AG10803 (cell line): Measurements from ENCODE around the gene KRT13.

Experiments
- DNase-seq: peaks from one replicate; pipeline ENCODE4 v3.0.0; 2010; ENCODE audit warnings: low read depth
- H3K4me3 ChIP-seq: 2 replicates; pipeline ENCODE4 v1.5.1; 2011; ENCODE audit warnings: mild to moderate bottlenecking, low read length, control low read depth
- CTCF ChIP-seq: conservative IDR thresholded peaks from 2 replicates; pipeline ENCODE4 v1.5.1; 2011; ENCODE audit warnings: mild to moderate bottlenecking, low read length, control low read depth, inconsistent platforms

KRT13 gene

GRCh38 chr17:41505007-41505808 lies at the start of gene KRT13:
TSS of gene KRT13 (minus strand) at chr17:41505612. CDS start at chr17:41505550, 62 bp downstream.
- no peak for DNase-seq
- TF ChIP-seq CTCF: no peak
- H3K4me3 ChIP-seq: no peak within 1 kb of the TSS

- no peak for DNase-seq
- H3K4me3 ChIP-seq: no peak overlapping the region
- TF ChIP-seq CTCF: no peak
These were observed 48.7 kb upstream of the KRT13 start for GRCh38 chr17:41553987-41554680.

GRCh38 chr17:41553176-41553575 lies 47.8 kb upstream of the KRT13 start:
- H3K4me3 ChIP-seq: no peak overlapping the region
- TF ChIP-seq CTCF: no peak
- peak; percentile 25 for DNase-seq

- no peak for DNase-seq
- H3K4me3 ChIP-seq: no peak overlapping the region
- no peak for TF ChIP-seq CTCF
These were observed 47.0 kb upstream of the KRT13 start for GRCh38 chr17:41552455-41552854.

- DNase-seq: peak; percentile 5
- H3K4me3 ChIP-seq: no peak overlapping the region
- no peak for TF ChIP-seq CTCF
These were observed 46.0 kb upstream of the KRT13 start for GRCh38 chr17:41551365-41551764.

- no peak for DNase-seq
- H3K4me3 ChIP-seq: no peak overlapping the region
- TF ChIP-seq CTCF: no peak
These were observed 44.2 kb upstream of the KRT13 start for GRCh38 chr17:41549596-41550039.
